Omental fat pad (tissue), 4 donors: ENCODE measurements around the gene TLR3. TPM values are rescaled to one million over a fixed set of nuclear protein-coding genes. Genes with fewer than 3 reads are reported as not detected.

Experiments used
- ATAC-seq: fragments of 150-250 bp; one replicate; pipeline ENCODE4 v1.9.1; 2016; ENCODE audit warnings: mild to moderate bottlenecking, moderate library complexity; ENCODE audit not compliant: low FRiP score
- DNase-seq: peaks from one replicate; pipeline ENCODE4 v3.0.0-alpha.2; 2019; ENCODE audit warnings: low spot score
- total RNA-seq, 4 donors: library from RNA; depleted of rRNA; stranded (reverse); fragments of >200 nt; gene quantifications; one replicate each; pipeline ENCODE4 v1.1.0, GENCODE V29; 2016
- TF ChIP-seq, protein P1 (sequence below), 3 donors: fragments of 450-650 bp; IDR thresholded peaks; one replicate each; pipeline ENCODE4 v1.5.1; 2016 to 2017; ENCODE audit warnings: antibody characterized with exemption in 3 of 3, mild to moderate bottlenecking in 3 of 3, moderate library complexity in 2 of 3

Gene TLR3
- total RNA-seq, 4 donors from 2014 or later: 4.2 to 22.7 (median 9.5) TPM

DNA sequence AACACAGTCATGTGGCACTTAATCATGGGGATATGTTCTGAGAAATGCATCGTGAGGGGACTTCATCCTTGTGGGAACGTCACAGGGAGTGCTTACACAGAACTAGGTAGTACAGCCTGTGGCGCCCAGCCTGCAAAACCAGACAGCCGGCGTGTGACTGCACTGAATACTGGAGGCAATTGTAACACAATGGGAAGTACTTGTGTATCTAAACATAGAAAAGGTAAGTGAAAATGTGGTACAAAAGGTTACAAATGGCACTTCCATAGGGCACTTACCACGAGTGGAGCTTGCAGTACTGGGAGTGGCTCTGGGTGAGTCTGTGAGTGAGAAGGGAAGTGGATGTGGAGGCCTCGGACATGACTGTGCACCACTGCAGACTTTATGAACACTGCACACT, 5.2 kb downstream of the TLR3 start:
- ATAC-seq (no peak), DNase-seq (no peak)
- TF ChIP-seq, protein P1, sequence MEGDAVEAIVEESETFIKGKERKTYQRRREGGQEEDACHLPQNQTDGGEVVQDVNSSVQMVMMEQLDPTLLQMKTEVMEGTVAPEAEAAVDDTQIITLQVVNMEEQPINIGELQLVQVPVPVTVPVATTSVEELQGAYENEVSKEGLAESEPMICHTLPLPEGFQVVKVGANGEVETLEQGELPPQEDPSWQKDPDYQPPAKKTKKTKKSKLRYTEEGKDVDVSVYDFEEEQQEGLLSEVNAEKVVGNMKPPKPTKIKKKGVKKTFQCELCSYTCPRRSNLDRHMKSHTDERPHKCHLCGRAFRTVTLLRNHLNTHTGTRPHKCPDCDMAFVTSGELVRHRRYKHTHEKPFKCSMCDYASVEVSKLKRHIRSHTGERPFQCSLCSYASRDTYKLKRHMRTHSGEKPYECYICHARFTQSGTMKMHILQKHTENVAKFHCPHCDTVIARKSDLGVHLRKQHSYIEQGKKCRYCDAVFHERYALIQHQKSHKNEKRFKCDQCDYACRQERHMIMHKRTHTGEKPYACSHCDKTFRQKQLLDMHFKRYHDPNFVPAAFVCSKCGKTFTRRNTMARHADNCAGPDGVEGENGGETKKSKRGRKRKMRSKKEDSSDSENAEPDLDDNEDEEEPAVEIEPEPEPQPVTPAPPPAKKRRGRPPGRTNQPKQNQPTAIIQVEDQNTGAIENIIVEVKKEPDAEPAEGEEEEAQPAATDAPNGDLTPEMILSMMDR (IDR thresholded peaks at IDR 0.05): no peak

DNA sequence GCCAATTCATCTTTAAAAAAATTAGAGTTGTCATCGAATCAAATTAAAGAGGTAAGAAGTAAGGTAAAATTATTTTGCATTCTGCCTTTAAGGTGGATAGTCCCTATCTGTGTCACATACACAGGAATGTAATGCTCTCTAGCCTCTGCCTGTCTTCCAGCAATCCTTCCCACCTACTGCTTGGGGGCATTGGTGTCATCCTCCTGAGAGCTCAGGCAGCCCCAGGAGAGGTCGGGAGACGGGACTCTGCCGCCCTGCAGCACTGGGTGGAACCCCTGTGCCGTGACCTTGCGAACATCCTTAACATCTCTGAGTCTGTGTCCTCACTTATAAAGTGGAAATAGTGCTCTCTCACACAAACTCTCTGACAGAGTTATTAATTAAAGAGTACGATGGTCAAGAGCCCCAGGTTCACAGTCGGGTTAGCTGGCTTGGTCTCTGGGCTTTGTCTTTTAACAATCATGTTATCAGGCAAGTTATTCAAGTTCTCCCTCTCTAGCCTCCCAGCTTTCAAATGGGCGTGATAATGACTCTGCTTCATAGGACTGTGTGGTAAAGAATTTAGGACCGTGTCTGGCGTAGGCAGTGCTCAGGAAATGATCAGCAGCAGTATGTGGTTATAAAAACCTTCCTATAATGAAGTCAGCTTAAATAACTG, 10.2 kb downstream of the TLR3 start:
- DNase-seq (no peak), ATAC-seq (no peak)
- TF ChIP-seq, protein P1 (IDR thresholded peaks at IDR 0.05): no peak

DNA sequence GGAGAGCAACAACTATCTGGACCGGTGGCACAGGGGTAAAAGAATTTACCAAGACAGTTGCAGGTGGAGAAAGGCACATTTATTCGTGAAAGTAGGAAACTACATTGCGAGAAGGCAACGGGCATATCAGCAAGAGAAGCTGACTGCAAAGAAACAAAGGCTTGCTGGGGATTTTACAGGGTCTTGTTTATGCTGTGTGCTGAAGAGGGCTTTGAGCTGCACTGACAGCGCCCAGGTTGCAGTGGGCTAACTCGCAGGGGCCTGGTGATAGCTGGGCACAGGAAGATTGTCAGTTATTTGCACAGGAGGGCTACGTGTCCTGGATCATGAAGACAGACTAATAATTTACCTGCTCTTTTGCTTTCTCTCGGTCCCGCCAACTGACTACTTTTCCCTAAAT, 10.7 kb downstream of the TLR3 start:
- no peak for DNase-seq
- ATAC-seq: no peak
- TF ChIP-seq, protein P1 (IDR thresholded peaks at IDR 0.05): no peak

DNA sequence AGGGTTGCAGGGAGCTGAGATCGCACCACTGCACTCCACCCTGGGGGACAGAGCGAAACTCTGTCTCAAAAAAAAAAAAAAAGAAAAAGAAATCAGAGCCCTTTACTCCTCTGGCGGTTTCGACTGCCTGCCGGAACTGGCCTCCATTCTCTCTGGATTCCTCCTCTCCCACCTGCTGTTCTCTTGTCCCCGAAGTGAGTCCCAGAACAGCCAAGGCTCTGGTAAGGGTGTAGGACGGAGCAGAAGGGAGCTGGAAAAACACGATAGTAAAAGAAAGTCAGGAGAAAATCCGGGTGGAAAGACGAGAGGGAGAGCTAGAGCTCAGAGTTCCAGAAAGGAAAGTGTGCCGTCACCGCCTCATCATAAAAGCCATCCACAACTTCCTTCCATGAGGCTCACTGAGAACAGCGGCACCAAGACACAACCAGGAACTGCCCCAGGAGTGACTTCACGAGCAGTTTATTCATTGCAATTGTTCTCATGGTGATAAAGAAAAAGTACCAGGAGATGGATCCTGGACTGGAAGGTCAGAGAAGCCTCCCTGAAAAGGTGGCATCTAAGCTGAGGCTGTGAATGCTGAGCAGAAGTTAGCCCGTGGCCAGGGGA, 12.3 kb downstream of the TLR3 start:
- ATAC-seq: no peak
- no peak for DNase-seq
- TF ChIP-seq, protein P1 (IDR thresholded peaks at IDR 0.05): no peak

DNA sequence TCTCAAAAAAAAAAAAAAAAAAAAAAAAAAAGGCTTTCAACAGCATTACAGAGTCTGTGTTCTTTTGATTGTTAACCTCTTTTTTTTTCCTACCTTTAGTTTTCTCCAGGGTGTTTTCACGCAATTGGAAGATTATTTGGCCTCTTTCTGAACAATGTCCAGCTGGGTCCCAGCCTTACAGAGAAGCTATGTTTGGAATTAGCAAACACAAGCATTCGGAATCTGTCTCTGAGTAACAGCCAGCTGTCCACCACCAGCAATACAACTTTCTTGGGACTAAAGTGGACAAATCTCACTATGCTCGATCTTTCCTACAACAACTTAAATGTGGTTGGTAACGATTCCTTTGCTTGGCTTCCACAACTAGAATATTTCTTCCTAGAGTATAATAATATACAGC, 13.3 kb downstream of the TLR3 start:
- DNase-seq (no peak), ATAC-seq (no peak)
- TF ChIP-seq, protein P1 (IDR thresholded peaks at IDR 0.05): no peak

DNA sequence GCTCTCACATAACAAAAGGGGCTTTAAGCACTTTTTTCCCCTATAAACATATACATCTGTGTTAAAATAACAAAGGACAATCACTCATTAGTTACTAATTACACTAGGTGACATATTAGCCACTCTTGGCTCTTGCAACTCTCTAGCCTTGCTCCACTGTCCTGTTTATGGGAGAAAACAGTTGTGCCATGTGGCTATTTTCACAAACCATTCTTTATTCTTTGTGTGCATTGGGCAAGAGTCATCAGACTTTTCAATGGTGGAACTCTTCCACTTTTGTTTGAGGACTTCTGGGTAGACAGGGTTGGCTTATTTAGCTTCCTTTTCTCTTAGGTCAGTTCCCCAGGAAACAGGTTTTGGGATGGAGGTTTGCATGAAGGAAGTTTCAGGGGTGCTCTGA, 19.6 kb downstream of the TLR3 start:
- no peak for ATAC-seq
- TF ChIP-seq, protein P1 (IDR thresholded peaks at IDR 0.05): no peak
- DNase-seq: no peak

DNA sequence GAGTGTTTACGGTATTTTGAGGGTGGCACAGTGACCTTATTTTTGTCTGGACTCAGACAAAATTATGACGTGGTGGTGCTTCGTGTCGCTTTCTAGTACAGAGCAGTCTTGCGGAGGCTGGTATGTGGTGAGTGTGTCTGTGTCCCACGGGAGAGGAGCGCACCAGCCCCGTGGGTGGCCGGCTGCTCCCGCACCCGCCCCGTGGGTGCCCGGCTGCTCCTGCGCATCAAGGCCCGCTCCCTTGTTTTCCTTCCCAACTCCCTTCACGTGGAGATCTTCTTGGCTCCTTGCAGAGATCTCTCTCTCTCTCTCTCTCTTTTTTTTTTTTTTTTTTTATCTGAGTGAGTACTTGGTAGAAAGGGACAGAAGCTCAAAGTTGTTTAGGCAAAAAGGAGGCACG, 23.3 kb downstream of the TLR3 start:
- DNase-seq (no peak), ATAC-seq (no peak)
- TF ChIP-seq, protein P1 (IDR thresholded peaks at IDR 0.05): no peak
